K562 (cell line): Measurements from ENCODE around the gene ANKRD12. TPM values are rescaled to one million over a fixed set of nuclear protein-coding genes. Genes with fewer than 3 reads are reported as not detected.
A peak's percentile ranks its signal among the peaks of the same experiment; 100 is the strongest.

Source experiments
- ARID1B ChIP-seq: fragments of 450-650 bp; IDR thresholded peaks from 2 replicates; pipeline ENCODE4 v1.6.1; 2016; ENCODE audit warnings: antibody characterized with exemption, mild to moderate bottlenecking, inconsistent platforms
- DNMT1 ChIP-seq: fragments of 450-650 bp; IDR thresholded peaks from 2 replicates; pipeline ENCODE4 v1.6.1; 2016; ENCODE audit warnings: antibody characterized with exemption, mild to moderate bottlenecking
- DPF2 ChIP-seq: fragments of 450-650 bp; IDR thresholded peaks from 2 replicates; pipeline ENCODE4 v1.6.1; 2016
- E2F8 ChIP-seq: fragments of 450-650 bp; IDR thresholded peaks from 2 replicates; pipeline ENCODE4 v1.7.1; 2018; ENCODE audit warnings: mild to moderate bottlenecking, low read depth; ENCODE audit not compliant: partially characterized antibody
- ELF4 ChIP-seq: fragments of 450-650 bp; formaldehyde crosslinking; IDR thresholded peaks from 2 replicates; pipeline ENCODE4 v1.4.0; 2022; ENCODE audit warnings: missing genetic modification characterization
- FOXP1 ChIP-seq: sonication (generic); formaldehyde crosslinking; IDR thresholded peaks from 2 replicates; pipeline ENCODE4 v1.8.0; 2022; ENCODE audit warnings: mild to moderate bottlenecking, missing genetic modification reagents
- GATA2 ChIP-seq: sonication (generic); formaldehyde crosslinking; IDR thresholded peaks from 2 replicates; pipeline ENCODE4 v1.4.0; 2020; ENCODE audit warnings: mild to moderate bottlenecking, missing genetic modification reagents
- HES1 ChIP-seq: fragments of 450-650 bp; IDR thresholded peaks from 2 replicates; pipeline ENCODE4 v1.6.1; 2016; ENCODE audit warnings: low read depth, mild to moderate bottlenecking, moderate library complexity
- KAT8 ChIP-seq: fragments of 450-650 bp; IDR thresholded peaks from 2 replicates; pipeline ENCODE4 v1.6.1; 2016; ENCODE audit warnings: low read depth, mild to moderate bottlenecking
- KDM5B ChIP-seq: fragments of 200-600 bp; sonication (generic); IDR thresholded peaks from 2 replicates; pipeline ENCODE4 v1.6.1; 2012; ENCODE audit warnings: low read depth, mild to moderate bottlenecking, moderate library complexity, low read length, control low read depth, inconsistent platforms; ENCODE audit not compliant: insufficient replicate concordance
- MEF2D ChIP-seq: conservative IDR thresholded peaks from 2 replicates; pipeline ENCODE4 v1.6.1; 2016; ENCODE audit warnings: low read depth, missing genetic modification characterization, missing compliant biosample characterization
- MITF ChIP-seq: IDR thresholded peaks from 2 replicates; pipeline ENCODE4 v1.6.1; 2014; ENCODE audit warnings: antibody characterized with exemption
- MXI1 ChIP-seq: IDR thresholded peaks from 2 replicates; pipeline ENCODE4 v1.6.1; 2011; ENCODE audit warnings: low read depth, mild to moderate bottlenecking, improper control_type of control experiment, low read length
- NBN ChIP-seq: fragments of 450-650 bp; IDR thresholded peaks from 2 replicates; pipeline ENCODE4 v1.6.1; 2016; ENCODE audit warnings: low read depth, mild to moderate bottlenecking
- NFE2 ChIP-seq: IDR thresholded peaks from 2 replicates; pipeline ENCODE4 v1.6.1; 2014; ENCODE audit warnings: antibody characterized with exemption, low read depth
- PCBP2 ChIP-seq: fragments of 200-400 bp; formaldehyde crosslinking; IDR thresholded peaks from 2 replicates; pipeline ENCODE4 v1.6.1; 2018; ENCODE audit warnings: low read length, low read depth, mild to moderate bottlenecking, moderate library complexity; ENCODE audit not compliant: poor library complexity, severe bottlenecking
- PHF21A ChIP-seq: fragments of 450-650 bp; IDR thresholded peaks from 2 replicates; pipeline ENCODE4 v1.6.1; 2017; ENCODE audit warnings: low read depth, borderline replicate concordance
- TAL1 ChIP-seq: fragments of 450-650 bp; IDR thresholded peaks from 2 replicates; pipeline ENCODE4 v1.6.1; 2016; ENCODE audit warnings: mild to moderate bottlenecking
- ZBTB8A ChIP-seq: fragments of 450-650 bp; IDR thresholded peaks from 2 replicates; pipeline ENCODE4 v1.6.1; 2018; ENCODE audit warnings: mild to moderate bottlenecking, moderate library complexity; ENCODE audit not compliant: partially characterized antibody
- ZFPM2 ChIP-seq: fragments of 250-450 bp; sonication (Bioruptor Pico); IDR thresholded peaks from 2 replicates; pipeline ENCODE4 v1.5.1; 2022; ENCODE audit warnings: mild to moderate bottlenecking
- ZNF695 ChIP-seq: fragments of 450-650 bp; formaldehyde crosslinking; IDR thresholded peaks from 2 replicates; pipeline ENCODE4 v1.4.0; 2020; ENCODE audit warnings: mild to moderate bottlenecking, moderate library complexity
- polyA plus RNA-seq, 8 experiments: library from polyadenylated mRNA; depleted of rRNA in 4 of 8; stranded (reverse) in 5 of 8; unstranded in 3 of 8; fragments of >200 nt; fragmentation: Nextera tagmentation in 2 of 8; fragmentation: Illumina TruSeq in 1 of 8; extraction: Ambion mirVana in 2 of 8; extraction: Trizol in 1 of 8; gene quantifications; 2 replicates each; pipeline versions ENCODE4 v1.2.1 to v1.2.3, GENCODE V29; 2011 to 2014; ENCODE audit warnings: inconsistent platforms in 1 of 8, missing spikeins in 1 of 8
- total RNA-seq, 7 experiments: library from RNA; depleted of rRNA in 6 of 7; stranded (reverse); fragments of >200 nt in 6 of 7; fragmentation: Illumina TruSeq in 2 of 7; extraction: Trizol in 2 of 7; gene quantifications; 2 replicates each; pipeline versions ENCODE4 v1.2.1 to v1.2.3, GENCODE V29; 2011 to 2021; ENCODE audit warnings: low replicate concordance in 1 of 7
- TF ChIP-seq, protein P1 (sequence below): sonication (generic); formaldehyde crosslinking; IDR thresholded peaks from 2 replicates; pipeline ENCODE4 v1.8.0; 2022; ENCODE audit warnings: missing genetic modification reagents, mild to moderate bottlenecking, borderline replicate concordance

ANKRD12 gene
- total and polyA plus RNA-seq, 9 of the 15 experiments (the other 6 are each of a cell fraction or from before 2014, with no cell fraction given), result 6.6 to 28.2 (median 16.0) TPM

DNA sequence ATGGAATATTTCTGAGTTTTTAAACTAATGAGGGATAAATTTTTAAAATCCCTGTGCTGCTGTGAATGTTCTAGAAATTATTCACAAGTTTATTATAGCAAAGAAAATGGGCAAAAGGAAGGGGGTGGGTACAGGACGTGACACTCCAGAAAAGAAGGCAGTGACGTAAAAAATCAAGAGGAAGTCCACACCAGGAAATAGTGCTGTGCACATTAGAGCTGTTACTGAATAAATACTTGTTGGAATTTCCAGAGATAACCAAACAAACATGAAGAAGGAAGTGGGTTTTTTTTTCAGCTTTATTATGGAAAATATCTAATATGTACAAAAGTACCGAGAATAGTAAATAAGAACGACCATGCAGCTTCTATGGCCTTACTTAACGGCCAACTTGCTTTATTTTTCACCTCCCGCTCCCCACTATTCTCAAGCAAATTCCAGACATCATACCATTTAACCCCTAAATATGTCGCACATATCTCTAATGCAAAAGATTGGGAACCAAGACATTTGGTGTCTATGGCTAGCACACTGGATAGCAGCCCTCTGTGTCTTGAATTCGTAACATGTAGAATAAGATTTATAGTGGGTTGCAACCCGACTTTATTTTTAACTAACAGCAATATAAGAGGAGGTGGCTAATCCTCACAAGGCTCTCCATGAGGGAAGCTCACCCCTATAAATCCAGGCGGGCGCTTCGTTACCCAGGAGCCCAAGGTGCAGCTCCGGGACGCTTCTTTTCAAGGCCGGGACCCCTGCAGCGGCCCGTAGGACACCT is 34.7 kb upstream of the ANKRD12 start (continued):
- TF ChIP-seq HES1 (0 out of 2 replicates have a peak, but pooled peaks have one; percentile 31), NBN (peak; percentile 74), MEF2D (tag) (no peak), ZFPM2 (no peak), ELF4 (CRISPR knock-in tag) (0 out of 2 replicates have a peak, but pooled peaks have one; percentile 48), DPF2 (peak; percentile 46; the same call in 1 of the 2 replicates), DNMT1 (0 out of 2 replicates have a peak, but pooled peaks have one; percentile 63), NFE2 (0 out of 2 replicates have a peak, but pooled peaks have one; percentile 4), MXI1 (no peak), FOXP1 (CRISPR knock-in tag) (no peak), KDM5B (peak; percentile 33), PHF21A (no peak), PCBP2 (no peak), ZBTB8A (no peak), KAT8 (no peak), MITF (no peak), E2F8 (peak; percentile 61), ARID1B (no peak), GATA2 (no peak), TAL1 (peak; percentile 15; the same call in 1 of the 2 replicates), ZNF695 (CRISPR knock-in tag) (no peak)
- TF ChIP-seq, protein P1, sequence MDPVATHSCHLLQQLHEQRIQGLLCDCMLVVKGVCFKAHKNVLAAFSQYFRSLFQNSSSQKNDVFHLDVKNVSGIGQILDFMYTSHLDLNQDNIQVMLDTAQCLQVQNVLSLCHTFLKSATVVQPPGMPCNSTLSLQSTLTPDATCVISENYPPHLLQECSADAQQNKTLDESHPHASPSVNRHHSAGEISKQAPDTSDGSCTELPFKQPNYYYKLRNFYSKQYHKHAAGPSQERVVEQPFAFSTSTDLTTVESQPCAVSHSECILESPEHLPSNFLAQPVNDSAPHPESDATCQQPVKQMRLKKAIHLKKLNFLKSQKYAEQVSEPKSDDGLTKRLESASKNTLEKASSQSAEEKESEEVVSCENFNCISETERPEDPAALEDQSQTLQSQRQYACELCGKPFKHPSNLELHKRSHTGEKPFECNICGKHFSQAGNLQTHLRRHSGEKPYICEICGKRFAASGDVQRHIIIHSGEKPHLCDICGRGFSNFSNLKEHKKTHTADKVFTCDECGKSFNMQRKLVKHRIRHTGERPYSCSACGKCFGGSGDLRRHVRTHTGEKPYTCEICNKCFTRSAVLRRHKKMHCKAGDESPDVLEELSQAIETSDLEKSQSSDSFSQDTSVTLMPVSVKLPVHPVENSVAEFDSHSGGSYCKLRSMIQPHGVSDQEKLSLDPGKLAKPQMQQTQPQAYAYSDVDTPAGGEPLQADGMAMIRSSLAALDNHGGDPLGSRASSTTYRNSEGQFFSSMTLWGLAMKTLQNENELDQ (CRISPR knock-in tag), result no peak
